B cell (primary cell): ENCODE data around the gene ZDHHC12.

Source experiments
- CTCF ChIP-seq: fragments of 200-600 bp; IDR thresholded peaks from one replicate; pipeline ENCODE4 v1.8.0; 2022; ENCODE audit warnings: antibody characterized with exemption, mild to moderate bottlenecking
- EZH2 ChIP-seq: IDR thresholded peaks from 2 replicates; pipeline ENCODE4 v1.6.1; 2012; ENCODE audit warnings: borderline replicate concordance, low read depth, mild to moderate bottlenecking, moderate library complexity, low read length; ENCODE audit not compliant: insufficient read depth, poor library complexity, severe bottlenecking

- TF ChIP-seq CTCF (no peak), EZH2 (no peak)
Measured at GRCh38 chr9:128690684-128691034, 33.3 kb downstream of the ZDHHC12 start.
